HK-2 (cell line): ENCODE measurements around the gene STKLD1.
A peak's percentile ranks its signal among the peaks of the same experiment; 100 is the strongest.
"Not testable (repeated sequence)": the region's sequence is repeated elsewhere in the genome, so short reads cannot be mapped to it uniquely, and the experiment has no call there.

Experiments
- DNase-seq: peaks from one replicate; pipeline ENCODE4 v3.0.0-alpha.2; 2018; ENCODE audit not compliant: unreplicated experiment

STKLD1 gene

DNA sequence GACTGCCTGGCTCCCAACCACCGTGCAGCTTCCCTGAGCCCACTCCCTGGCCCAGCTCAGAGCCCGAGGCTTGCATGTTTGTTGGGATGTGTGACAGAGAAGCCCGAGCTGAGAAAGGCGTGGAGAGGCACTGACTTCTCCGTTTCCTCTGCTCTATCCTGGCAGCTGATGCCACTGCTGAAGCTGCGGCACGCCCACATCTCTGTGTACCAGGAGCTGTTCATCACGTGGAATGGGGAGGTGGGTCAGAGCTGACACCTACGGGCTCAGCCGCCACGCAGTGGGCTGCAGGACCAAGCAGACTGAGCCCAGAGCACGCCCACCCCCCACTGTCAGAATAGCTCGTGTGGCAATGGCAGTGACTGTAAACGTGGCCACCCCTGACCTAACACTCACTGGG lies 9.3 kb downstream of the STKLD1 start:
- DNase-seq: no peak

GRCh38 chr9:133386338-133386737 lies 10.2 kb downstream of the STKLD1 start:
- DNase-seq: no peak

GRCh38 chr9:133387680-133388079 lies 11.5 kb downstream of the STKLD1 start:
- DNase-seq: no peak

- DNase-seq: no peak
Observed at GRCh38 chr9:133389025-133389557, 12.9 kb downstream of the STKLD1 start.

DNA sequence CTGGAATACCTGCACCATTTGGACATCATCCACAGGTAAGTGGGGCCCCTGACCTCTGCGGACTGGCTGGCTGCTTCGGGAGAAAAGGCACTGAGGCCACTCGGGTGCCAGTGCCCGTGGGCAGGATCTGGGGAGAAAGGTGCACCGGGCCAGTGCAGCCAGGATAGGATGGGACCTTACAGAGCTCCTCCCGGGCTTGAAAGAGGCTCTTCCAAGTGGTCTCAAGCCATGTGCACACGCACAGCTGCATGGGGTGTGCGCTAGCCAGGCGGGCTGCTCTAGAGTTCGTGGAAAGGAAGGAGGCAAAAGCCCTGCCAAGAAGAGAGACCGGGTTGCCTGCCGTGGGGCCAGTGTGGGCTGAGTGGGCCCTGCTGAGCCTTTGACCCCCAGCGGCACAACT lies 13.4 kb downstream of the STKLD1 start:
- DNase-seq: no peak

- DNase-seq: no peak
Observed at GRCh38 chr9:133390713-133391112, 14.5 kb downstream of the STKLD1 start.

DNA sequence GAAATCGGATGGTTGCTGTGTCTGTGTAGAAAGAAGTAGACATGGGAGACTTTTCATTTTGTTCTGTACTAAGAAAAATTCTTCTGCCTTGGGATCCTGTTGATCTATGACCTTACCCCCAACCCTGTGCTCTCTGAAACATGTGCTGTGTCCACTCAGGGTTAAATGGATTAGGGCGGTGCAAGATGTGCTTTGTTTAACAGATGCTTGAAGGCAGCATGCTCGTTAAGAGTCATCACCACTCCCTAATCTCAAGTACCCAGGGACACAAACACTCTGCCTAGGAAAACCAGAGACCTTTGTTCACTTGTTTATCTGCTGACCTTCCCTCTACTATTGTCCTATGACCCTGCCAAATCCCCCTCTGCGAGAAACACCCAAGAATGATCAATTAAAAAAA lies 15.3 kb downstream of the STKLD1 start:
- not testable (repeated sequence) for DNase-seq

GRCh38 chr9:133392308-133392707 lies 16.1 kb downstream of the STKLD1 start:
- DNase-seq: not testable (repeated sequence)

DNA sequence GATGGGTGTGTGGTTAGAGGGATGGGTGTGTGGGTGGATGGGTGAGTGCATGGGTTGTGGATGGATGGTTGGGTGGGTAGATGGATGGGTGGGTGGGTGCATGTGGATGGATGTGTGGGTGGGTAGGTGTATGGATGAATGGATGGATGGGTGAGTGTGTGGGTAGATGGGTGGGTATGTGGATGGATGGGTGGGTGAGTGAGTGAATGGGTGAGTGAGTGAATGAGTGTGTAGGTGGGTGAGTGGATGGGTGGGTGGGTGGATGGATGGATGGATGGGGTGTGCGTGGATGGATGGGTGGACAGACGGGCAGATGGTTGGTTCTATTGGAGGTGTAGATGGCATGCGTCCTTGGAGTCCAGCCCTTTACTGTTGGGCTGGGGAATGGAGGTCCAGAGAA lies 17.2 kb downstream of the STKLD1 start:
- DNase-seq: no peak

GRCh38 chr9:133394687-133395271 lies 18.6 kb downstream of the STKLD1 start:
- no peak for DNase-seq

DNA sequence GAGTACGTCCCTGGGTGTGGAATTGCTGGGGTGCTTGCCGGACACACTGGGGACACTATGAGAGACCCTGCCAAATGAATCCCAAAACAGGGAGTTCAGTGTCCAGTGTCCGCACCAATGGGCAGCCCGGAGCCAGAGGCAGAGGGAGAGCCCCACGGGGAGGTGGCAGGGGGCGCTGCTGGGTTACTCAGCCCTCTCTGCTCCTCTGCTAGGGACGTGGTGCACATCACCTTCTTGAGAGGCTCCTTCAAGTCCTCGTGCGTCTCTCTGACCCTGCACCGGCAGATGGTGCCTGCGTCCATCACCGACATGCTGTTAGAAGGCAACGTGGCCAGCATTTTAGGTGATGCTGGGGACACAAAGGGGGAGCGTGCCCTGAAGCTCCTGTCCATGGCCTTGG lies 20.8 kb downstream of the STKLD1 start:
- no peak for DNase-seq

- no peak for DNase-seq
Observed at GRCh38 chr9:133397370-133397769, 21.2 kb downstream of the STKLD1 start.

DNA sequence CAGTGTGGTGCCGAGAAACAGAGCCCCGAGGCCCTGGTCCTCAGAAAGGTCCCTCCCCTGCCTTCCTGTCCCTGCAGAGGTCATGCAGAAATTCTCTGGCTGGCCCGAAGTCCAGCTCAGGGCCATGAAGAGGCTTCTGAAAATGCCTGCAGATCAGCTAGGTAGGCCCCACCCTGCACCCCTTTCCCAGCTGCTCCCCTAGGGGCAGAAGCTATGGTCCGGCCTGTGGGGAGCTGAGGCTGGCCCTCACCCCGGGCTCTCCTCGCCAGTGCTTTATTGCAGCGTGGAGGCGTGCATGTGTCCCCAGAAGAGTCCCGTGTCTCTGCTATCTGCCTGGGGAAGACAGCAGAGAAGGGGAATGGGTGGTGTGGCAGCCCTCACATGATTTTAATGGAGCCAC lies 21.7 kb downstream of the STKLD1 start:
- no peak for DNase-seq

DNA sequence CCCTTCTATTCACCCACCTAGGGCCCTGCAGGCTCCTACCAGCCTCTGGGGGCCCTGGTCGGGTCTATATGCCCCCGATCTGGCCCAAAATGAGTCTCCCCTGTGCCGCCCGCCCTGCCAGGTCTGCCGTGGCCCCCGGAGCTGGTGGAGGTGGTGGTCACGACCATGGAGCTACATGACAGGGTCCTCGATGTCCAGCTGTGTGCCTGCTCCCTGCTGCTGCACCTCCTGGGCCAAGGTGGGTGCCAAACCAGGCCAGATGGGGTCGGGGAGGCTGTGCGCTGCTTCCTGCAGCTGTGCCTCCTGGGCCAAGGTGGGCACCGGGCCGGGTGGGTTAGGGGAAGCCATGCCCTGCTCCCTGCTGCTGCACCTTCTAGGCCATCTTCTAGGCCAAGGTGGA lies 24.1 kb downstream of the STKLD1 start:
- no peak for DNase-seq

DNA sequence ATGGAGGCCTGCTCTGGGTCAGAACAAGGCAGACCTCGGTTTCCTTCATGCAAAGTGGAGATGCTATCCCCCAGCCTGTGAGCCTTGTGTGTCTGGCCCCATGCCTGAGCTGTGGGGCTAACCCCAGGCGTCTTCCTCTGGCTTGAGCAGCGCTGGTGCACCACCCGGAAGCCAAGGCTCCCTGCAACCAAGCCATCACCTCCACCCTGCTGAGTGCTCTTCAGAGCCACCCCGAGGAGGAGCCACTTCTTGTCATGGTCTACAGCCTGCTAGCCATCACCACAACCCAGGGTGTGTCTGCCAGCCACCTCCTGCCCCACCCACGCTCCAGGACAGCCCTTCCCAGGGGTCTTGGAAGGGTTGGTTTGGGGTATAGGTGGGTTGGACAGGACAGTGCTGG lies 25.4 kb downstream of the STKLD1 start:
- no peak for DNase-seq

GRCh38 chr9:133402689-133403088 lies 26.5 kb downstream of the STKLD1 start:
- DNase-seq: no peak

DNA sequence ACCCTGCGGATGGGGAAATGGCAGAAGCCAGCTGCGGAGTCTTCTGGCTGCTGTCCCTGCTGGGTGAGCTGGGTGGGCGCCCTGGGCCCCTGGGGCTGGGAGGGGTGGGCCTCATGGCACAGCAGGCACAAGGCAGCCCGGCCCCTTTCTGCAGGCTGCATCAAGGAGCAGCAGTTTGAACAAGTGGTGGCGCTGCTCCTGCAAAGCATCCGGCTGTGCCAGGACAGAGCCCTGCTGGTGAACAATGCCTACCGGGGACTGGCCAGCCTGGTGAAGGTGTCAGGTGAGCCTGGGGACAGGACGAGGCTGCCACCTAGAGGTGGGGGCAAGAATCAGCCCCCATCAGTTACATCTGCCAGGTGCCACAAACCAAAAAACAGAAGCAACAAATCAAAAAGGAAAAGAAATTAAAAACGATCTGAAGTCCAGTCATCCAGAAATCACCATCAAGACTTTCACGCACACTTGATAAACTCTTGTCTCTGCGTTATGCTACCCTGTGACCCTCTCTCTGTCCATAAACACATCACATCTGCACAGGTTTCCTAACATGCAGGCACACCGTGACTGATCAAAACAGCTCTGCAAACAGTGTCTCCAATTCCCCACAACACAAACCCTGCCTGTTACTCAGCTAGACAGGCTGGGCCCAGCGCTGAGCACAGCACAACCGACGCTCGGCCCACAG lies 27.7 kb downstream of the STKLD1 start:
- DNase-seq: peak; percentile 56

DNA sequence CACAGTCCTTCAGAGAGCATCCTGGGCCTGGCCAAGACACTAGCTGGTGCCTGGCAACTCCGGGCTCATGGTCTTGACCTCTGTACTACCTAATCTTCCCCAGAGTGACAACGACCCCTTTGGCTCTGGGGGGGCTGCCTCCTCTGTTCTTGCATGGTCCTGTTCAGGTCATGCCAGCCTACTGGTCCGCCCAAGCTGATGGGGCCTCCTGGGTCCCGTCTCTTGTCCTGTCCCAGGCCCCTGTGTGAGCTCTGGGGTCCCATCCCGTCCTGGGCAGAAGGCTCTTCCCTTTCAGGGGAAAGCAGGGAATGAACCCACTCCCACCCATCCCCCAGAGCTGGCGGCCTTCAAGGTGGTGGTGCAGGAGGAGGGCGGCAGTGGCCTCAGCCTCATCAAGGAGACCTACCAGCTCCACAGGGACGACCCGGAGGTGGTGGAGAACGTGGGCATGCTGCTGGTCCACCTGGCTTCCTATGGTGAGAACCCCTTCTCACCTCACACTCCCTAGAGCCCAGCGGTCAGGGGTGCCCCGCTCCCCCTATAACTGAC lies 28.4 kb downstream of the STKLD1 start:
- no peak for DNase-seq

- no peak for DNase-seq
Observed at GRCh38 chr9:133405508-133406438, 29.6 kb downstream of the STKLD1 start.

- DNase-seq: peak; percentile 62
Observed at GRCh38 chr9:133406480-133407307, 30.5 kb downstream of the STKLD1 start.

DNA sequence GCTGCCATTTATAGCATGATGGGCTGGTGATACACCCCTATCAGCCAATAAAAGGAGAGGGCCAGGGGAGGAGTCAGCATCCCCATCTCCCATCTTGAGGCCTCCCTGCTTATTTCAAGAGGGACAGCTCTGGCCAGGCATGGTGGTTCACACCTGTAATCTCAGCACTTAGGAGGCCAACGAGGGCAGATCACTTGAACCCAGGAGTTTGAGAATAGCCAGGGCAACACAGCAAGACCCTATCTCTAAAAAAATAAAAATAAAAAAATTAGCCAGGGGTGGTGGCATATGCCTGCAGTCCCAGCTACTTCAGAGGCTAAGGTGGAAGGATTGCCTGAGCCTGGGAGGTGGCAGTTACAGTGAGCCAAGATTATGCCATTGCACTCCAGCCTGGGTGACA lies 31.9 kb downstream of the STKLD1 start:
- no peak for DNase-seq
